ENCODE measurements around the gene FAM83F. TPM values are rescaled to one million over a fixed set of nuclear protein-coding genes. Genes with fewer than 3 reads are reported as not detected.

FAM83F gene
- total and polyA plus RNA-seq, 10 of the 15 experiments (the other 5 are each of a cell fraction or from before 2014, with no cell fraction given): 0.01 to 0.05 (median 0.01) TPM; not detected in 7

DNA sequence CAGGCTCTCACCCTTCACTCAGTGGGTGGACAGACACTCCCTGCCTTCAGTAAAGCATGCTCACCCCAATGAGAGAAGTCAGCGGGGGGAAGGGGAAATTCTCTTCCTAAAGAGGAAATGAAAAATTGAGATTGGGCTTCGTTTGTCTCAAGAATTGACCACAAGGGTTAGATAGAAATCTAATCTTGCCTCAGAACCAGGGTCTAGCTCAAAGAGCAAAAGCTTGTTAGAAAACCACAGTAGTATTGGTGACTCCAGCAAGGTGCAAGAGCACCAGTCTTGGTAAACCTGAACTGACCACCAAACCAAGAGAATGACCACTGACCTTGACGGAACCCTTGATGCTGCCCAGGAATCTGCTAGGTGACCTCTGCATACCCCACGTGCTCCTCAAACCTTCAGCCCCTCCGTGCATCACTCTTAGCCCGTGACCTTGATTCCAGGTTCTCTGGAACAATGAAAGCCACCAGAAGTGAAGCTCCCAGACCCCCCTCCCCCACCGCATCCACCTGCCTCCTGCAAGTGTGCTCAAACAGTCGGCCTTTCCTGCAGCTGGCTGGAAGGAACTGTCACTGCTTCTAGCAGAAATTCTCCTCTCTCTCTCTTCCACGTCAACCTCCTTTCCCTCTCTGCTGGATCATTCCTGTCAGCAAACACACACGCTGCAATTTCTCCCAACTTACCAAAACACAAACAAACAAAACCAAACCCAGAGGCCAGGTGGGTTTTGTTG lies 37.7 kb upstream of the FAM83F start:
- FAIRE-seq (peak; percentile 65), ATAC-seq (peak; percentile 77), DNase-seq (ENCODE audit: low read depth, low spot score) (peak; percentile 71)
- Histone ChIP-seq H3K4me1 (ENCODE audit: control insufficient read depth, insufficient read depth, low read length) (peaks cover 47% of the 10 kb centered on the region), H3K79me2 (ENCODE audit: control insufficient read depth, insufficient read depth, low read length) (peaks cover 2% of the 10 kb centered on the region), H3K9ac (ENCODE audit: control insufficient read depth, insufficient read depth, low read length) (no peak overlapping the region), H3K4me2 (ENCODE audit: control insufficient read depth, insufficient read depth) (peak overlapping the region; percentile 68), H4K20me1 (ENCODE audit: control insufficient read depth, insufficient read depth) (peaks cover 7% of the 10 kb centered on the region; the same call in 1 of the 2 replicates), H3K27ac (ENCODE audit: control insufficient read depth, insufficient read depth) (peak overlapping the region; percentile 20; the same call in 1 of the 2 replicates), H3K27me3 (replicated peaks in 1 of 2; ENCODE audit: control insufficient read depth in 2 of 2, insufficient read depth in 2 of 2, low read length in 1 of 2) (no peaks in the 10 kb centered on the region), H3K36me3 (ENCODE audit: control insufficient read depth in 2 of 2, insufficient read depth in 2 of 2, low read length in 1 of 2) (peaks cover 20 to 45% of the 10 kb centered on the region in 2 experiments; a peak in 3 of 4 replicates), H3K4me3 (no peak overlapping the region), H3K9me3 (replicated peaks; ENCODE audit: control insufficient read depth, insufficient read depth, low read length) (no peaks in the 10 kb centered on the region; the same call in 2 of the 3 replicates), H2AFZ (ENCODE audit: control insufficient read depth, low read depth, low read length) (no peak overlapping the region)
- SMC1A ChIA-PET (ENCODE audit: uncharacterized antibody, unreplicated experiment): interaction anchor here (0.6 to 2.7 kb wide), 10 partner anchors 11 to 68 kb away, joined by 3 to 16 read pairs (median 4); no protein-coding TSS in a partner anchor
- in situ Hi-C loops (cut with MboI) (no loop called here), intact Hi-C loops (cut with micrococcal nuclease; ENCODE audit: unreplicated experiment) (no loop called here)
- no TSS peak for BruUV-seq (replicated peaks)
- RAD21 ChIA-PET (ENCODE audit: unreplicated experiment): interaction anchor here (0.7 to 1.8 kb wide), 10 partner anchors 11 to 131 kb away, joined by 3 to 13 read pairs (median 4); no protein-coding TSS in a partner anchor
- CTCF ChIA-PET: interaction anchor here (0.6 to 2.4 kb wide), 2 partner anchors 24 to 574 kb away, joined by 3 to 11 read pairs; no protein-coding TSS in a partner anchor
- WGBS (ENCODE audit: insufficient coverage, insufficient replicate concordance, low lambda C conversion rate, missing lambda C conversion rate): 49% methylated on average over 9 of the region's 10 CpGs
- POLR2A ChIA-PET: interaction anchor here (0.6 to 1.6 kb wide), 2 partner anchors 11 to 18 kb away, joined by 3 read pairs; no protein-coding TSS in a partner anchor
- TF ChIP-seq JUNB (IDR thresholded peaks at IDR 0.05) (peak; percentile 49), IKZF2 (IDR thresholded peaks at IDR 0.05) (peak; percentile 73 to 77; a peak in 3 of 4 replicates), SP1 (IDR thresholded peaks at IDR 0.05; ENCODE audit: low read depth, low read length) (peak; percentile 26), NFIC (IDR thresholded peaks at IDR 0.05; ENCODE audit: low read depth, low read length) (peak; percentile 89), ETV6 (conservative IDR thresholded peaks at IDR 0.05 in 1 of 2, IDR thresholded peaks at IDR 0.05 in 1 of 2; ENCODE audit: borderline replicate concordance in 1 of 2, low read depth in 1 of 2) (peak in 1 of 2 experiments; percentile 54; a peak in 1 of 4 replicates), TAF1 (IDR thresholded peaks at IDR 0.05; ENCODE audit: borderline replicate concordance, low read depth, low read length) (no peak), FOXM1 (IDR thresholded peaks at IDR 0.05; ENCODE audit: low read depth, low read length) (no peak; the same call in 1 of the 2 replicates), HCFC1 (IDR thresholded peaks at IDR 0.05; ENCODE audit: low read length) (no peak), CEBPB (IDR thresholded peaks at IDR 0.05; ENCODE audit: borderline replicate concordance in 1 of 2, low read depth in 2 of 2, low read length in 2 of 2) (peak in 1 of 2 experiments; percentile 57; a peak in 1 of 4 replicates), CHD2 (IDR thresholded peaks at IDR 0.05; ENCODE audit: borderline replicate concordance, low read depth, low read length) (peak; percentile 73; the same call in 1 of the 2 replicates), NR2F1 (conservative IDR thresholded peaks at IDR 0.05) (peak; percentile 98), NFYB (IDR thresholded peaks at IDR 0.05; ENCODE audit: insufficient read depth, low read depth, low read length) (no peak), TCF7 (IDR thresholded peaks at IDR 0.05; ENCODE audit: borderline replicate concordance) (no peak), IKZF1 (conservative IDR thresholded peaks at IDR 0.05) (peak; percentile 80)
- TF ChIP-seq, protein P1, sequence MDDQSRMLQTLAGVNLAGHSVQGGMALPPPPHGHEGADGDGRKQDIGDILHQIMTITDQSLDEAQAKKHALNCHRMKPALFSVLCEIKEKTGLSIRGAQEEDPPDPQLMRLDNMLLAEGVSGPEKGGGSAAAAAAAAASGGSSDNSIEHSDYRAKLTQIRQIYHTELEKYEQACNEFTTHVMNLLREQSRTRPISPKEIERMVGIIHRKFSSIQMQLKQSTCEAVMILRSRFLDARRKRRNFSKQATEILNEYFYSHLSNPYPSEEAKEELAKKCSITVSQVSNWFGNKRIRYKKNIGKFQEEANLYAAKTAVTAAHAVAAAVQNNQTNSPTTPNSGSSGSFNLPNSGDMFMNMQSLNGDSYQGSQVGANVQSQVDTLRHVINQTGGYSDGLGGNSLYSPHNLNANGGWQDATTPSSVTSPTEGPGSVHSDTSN (IDR thresholded peaks at IDR 0.05; ENCODE audit: insufficient replicate concordance, low read depth, low read length): peak; percentile 19
- TF ChIP-seq, protein P2, sequence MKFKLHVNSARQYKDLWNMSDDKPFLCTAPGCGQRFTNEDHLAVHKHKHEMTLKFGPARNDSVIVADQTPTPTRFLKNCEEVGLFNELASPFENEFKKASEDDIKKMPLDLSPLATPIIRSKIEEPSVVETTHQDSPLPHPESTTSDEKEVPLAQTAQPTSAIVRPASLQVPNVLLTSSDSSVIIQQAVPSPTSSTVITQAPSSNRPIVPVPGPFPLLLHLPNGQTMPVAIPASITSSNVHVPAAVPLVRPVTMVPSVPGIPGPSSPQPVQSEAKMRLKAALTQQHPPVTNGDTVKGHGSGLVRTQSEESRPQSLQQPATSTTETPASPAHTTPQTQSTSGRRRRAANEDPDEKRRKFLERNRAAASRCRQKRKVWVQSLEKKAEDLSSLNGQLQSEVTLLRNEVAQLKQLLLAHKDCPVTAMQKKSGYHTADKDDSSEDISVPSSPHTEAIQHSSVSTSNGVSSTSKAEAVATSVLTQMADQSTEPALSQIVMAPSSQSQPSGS (IDR thresholded peaks at IDR 0.05; ENCODE audit: low read length): peak; percentile 60; the same call in 1 of the 2 replicates

Measured in GM12878 (cell line).